ENCODE results near the gene GRK2. TPM values are rescaled to one million over a fixed set of nuclear protein-coding genes. Genes with fewer than 3 reads are reported as not detected.

GRK2 gene
- total and polyA plus RNA-seq, 2 of the 8 experiments (the other 6 are each of a cell fraction or from before 2014, with no cell fraction given) = 47.3 to 49.7 TPM

DNA sequence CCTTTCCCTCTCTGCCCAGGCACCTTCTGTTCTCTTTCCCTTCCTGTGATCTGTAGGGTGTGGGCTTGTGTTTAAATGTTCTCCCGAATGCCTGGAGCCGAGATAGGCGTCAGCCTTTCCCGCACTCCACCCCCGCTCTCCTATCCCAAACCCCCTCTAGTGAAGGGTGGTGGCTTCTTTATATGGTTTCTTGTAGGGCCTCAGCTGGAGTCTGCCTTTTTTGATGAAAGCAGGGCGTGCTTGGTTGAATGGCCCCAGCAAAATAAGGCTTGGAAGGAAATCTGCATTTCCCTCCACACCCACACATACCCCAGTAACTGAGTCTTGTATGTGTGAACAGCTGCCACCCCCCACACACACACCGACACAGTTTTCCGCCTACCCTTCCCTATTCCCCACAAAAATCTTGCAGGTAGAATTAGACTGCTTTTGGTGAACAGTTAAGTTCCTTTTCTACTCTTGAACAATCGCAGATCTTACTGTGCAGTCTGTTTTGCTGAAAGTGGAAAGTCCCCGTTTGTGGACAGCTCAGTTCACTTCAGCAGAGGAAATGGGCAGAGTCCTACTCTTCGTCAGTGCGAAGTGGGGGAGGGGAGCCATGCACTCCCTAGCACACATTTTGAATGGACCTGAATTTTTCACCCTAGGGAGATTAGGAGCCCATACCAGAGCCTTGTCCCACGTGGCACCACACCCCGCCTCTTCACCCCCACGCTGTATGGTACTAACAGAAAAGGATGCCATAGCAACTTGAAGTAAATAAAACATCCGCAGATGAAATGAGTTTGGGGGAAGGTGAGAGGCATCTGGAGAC is 25.5 kb upstream of the GRK2 start:
- Histone ChIP-seq H3K9me3 (ENCODE audit: insufficient read depth in 2 of 2, low read depth in 1 of 2, low read length in 1 of 2) (no peaks in the 10 kb centered on the region), H3K4me3 (ENCODE audit: extremely low read depth in 1 of 4, insufficient read depth in 2 of 4, low read depth in 3 of 4, low read length in 4 of 4) (peak overlapping the region; percentile 90 to 99 (median 94)), H3K36me3 (ENCODE audit: control insufficient read depth in 2 of 4, insufficient read depth in 4 of 4, low read length in 3 of 4) (peaks cover 14 to 37% (median 25%) of the 10 kb centered on the region in 4 experiments), H4K91ac (replicated peaks; ENCODE audit: insufficient read length, low read length) (peak overlapping the region; percentile 13), H3K4ac (replicated peaks; ENCODE audit: insufficient read length, low read depth, low read length) (no peak overlapping the region), H4K8ac (ENCODE audit: extremely low read depth, insufficient read depth, low read length) (peak overlapping the region; percentile 37; the same call in 1 of the 2 replicates), H3K4me1 (replicated peaks in 1 of 4; ENCODE audit: control insufficient read depth in 3 of 4, insufficient read depth in 4 of 4, low read length in 3 of 4) (peaks cover 6 to 8% (median 7%) of the 10 kb centered on the region in 4 experiments; a peak in 5 of 7 replicates), H2BK12ac (ENCODE audit: low read depth, low read length) (peak overlapping the region; percentile 99), H2BK5ac (ENCODE audit: low read depth, low read length) (peak overlapping the region; percentile 96), H3K23ac (ENCODE audit: insufficient read length) (no peak overlapping the region), H2AFZ (ENCODE audit: low read length) (no peak overlapping the region), H3K4me2 (ENCODE audit: insufficient read depth in 1 of 2, low read depth in 2 of 2, low read length in 2 of 2) (peak overlapping the region; percentile 77 to 81), H3K79me2 (ENCODE audit: control insufficient read depth in 1 of 2, insufficient read depth in 2 of 2, low read length in 2 of 2) (peaks cover 14 to 46% of the 10 kb centered on the region in 2 experiments), H2BK20ac (ENCODE audit: low read length) (peak overlapping the region; percentile 53; the same call in 1 of the 2 replicates), H3K27ac (ENCODE audit: low read depth, low read length) (peak overlapping the region; percentile 83), H2AK5ac (ENCODE audit: low read depth, low read length) (peak overlapping the region; percentile 41; the same call in 1 of the 2 replicates), H2BK120ac (replicated peaks; ENCODE audit: low read depth, low read length) (no peak overlapping the region), H2BK15ac (ENCODE audit: low read length) (peak overlapping the region; percentile 89; the same call in 1 of the 2 replicates), H3K79me1 (ENCODE audit: low read depth, low read length) (peaks cover 13% of the 10 kb centered on the region; the same call in 1 of the 2 replicates), H4K20me1 (replicated peaks in 1 of 2; ENCODE audit: control insufficient read depth in 1 of 2, insufficient read depth in 2 of 2, low read length in 2 of 2) (peaks cover 3 to 13% of the 10 kb centered on the region in 2 experiments), H3K27me3 (replicated peaks in 1 of 4; ENCODE audit: control insufficient read depth in 3 of 4, extremely low read depth in 1 of 4, insufficient read depth in 3 of 4, low read length in 3 of 4) (no peaks in the 10 kb centered on the region), H3K56ac (replicated peaks; ENCODE audit: insufficient read length, low read depth, low read length) (peak overlapping the region; percentile 10), H3K9ac (replicated peaks in 1 of 4; ENCODE audit: extremely low read depth in 1 of 4, low read depth in 3 of 4, low read length in 3 of 4) (peak overlapping the region; percentile 94 to 97 (median 95)), H3K14ac (ENCODE audit: insufficient read length) (no peak overlapping the region), H3K18ac (ENCODE audit: extremely low read depth, low read length) (peak overlapping the region; percentile 89), H4K5ac (ENCODE audit: insufficient read length, low read depth, low read length) (no peak overlapping the region), H3K23me2 (ENCODE audit: low read depth, low read length) (peaks cover 11% of the 10 kb centered on the region)
- 3% methylated on average over 16 of the region's 16 CpGs; no CpG with 5 or more reads in 1 of the 2 experiments for WGBS, 2 experiments (ENCODE audit: extremely low coverage in 1 of 2, insufficient coverage in 1 of 2, insufficient read length in 1 of 2, insufficient replicate concordance in 2 of 2, low coverage in 1 of 2, low lambda C conversion rate in 2 of 2, missing lambda C conversion rate in 1 of 2)
- DNase-seq (ENCODE audit: low read depth in 1 of 2, low spot score in 2 of 2) = no peak
- no peak for FAIRE-seq
- POLR2A ChIA-PET (ENCODE audit: partially characterized antibody) = interaction anchor here (0.7 to 3.7 kb wide), 24 partner anchors 9 to 183 kb away, joined by 3 to 23 read pairs (median 4); partner anchors contain the start of genes ANKRD13D, GRK2 and POLD4
- CTCF ChIA-PET (ENCODE audit: partially characterized antibody) = interaction anchor here (0.5 to 4.4 kb wide), 4 partner anchors 22 to 159 kb away, joined by 3 to 23 read pairs (median 8); no protein-coding TSS in a partner anchor
- TF ChIP-seq EP300 (IDR thresholded peaks at IDR 0.05; ENCODE audit: borderline replicate concordance in 1 of 2, low read depth in 2 of 2, low read length in 2 of 2) = 0 out of 3 replicates have a peak, but pooled peaks of 1 of the 2 experiments have one; percentile 22
- peak in 1 of 2 experiments; percentile 48; a peak in 1 of 3 replicates for TF ChIP-seq POLR2A (IDR thresholded peaks at IDR 0.05; ENCODE audit: control extremely low read depth in 1 of 2, low read depth in 2 of 2, low read length in 2 of 2)
- no peak for TF ChIP-seq RXRA (IDR thresholded peaks at IDR 0.05; ENCODE audit: insufficient read depth, low read depth, low read length)
- TF ChIP-seq JUND (IDR thresholded peaks at IDR 0.05; ENCODE audit: low read length) = no peak
- peak; percentile 19 for TF ChIP-seq ASH2L (IDR thresholded peaks at IDR 0.05; ENCODE audit: low read length)
- TF ChIP-seq SIN3A (conservative IDR thresholded peaks at IDR 0.05 in 1 of 2, IDR thresholded peaks at IDR 0.05 in 1 of 2; ENCODE audit: low read depth in 1 of 2, low read length in 2 of 2) = peak in 1 of 2 experiments; percentile 35; a peak in 1 of 4 replicates
- no peak for TF ChIP-seq SP2 (IDR thresholded peaks at IDR 0.05; ENCODE audit: low read length)
- no peak for TF ChIP-seq KDM5A (IDR thresholded peaks at IDR 0.05; ENCODE audit: low read length)
- no peak for TF ChIP-seq RFX5 (IDR thresholded peaks at IDR 0.05; ENCODE audit: borderline replicate concordance, low read depth, low read length)
- no peak for TF ChIP-seq RBBP5 (IDR thresholded peaks at IDR 0.05; ENCODE audit: borderline replicate concordance, low read depth, low read length)
- TF ChIP-seq POLR2AphosphoS5 (IDR thresholded peaks at IDR 0.05; ENCODE audit: low read depth, low read length) = peak; percentile 29; the same call in 1 of the 2 replicates

All from H1 (cell line).